ENCODE data around the gene ZBTB20.

GRCh38 chr3:114727373-114727772 lies 419.7 kb downstream of the ZBTB20 start:
- no peak for TF ChIP-seq SIN3A (IDR thresholded peaks at IDR 0.05; ENCODE audit: borderline replicate concordance, insufficient read depth, low read length)
- TF ChIP-seq, protein P1, sequence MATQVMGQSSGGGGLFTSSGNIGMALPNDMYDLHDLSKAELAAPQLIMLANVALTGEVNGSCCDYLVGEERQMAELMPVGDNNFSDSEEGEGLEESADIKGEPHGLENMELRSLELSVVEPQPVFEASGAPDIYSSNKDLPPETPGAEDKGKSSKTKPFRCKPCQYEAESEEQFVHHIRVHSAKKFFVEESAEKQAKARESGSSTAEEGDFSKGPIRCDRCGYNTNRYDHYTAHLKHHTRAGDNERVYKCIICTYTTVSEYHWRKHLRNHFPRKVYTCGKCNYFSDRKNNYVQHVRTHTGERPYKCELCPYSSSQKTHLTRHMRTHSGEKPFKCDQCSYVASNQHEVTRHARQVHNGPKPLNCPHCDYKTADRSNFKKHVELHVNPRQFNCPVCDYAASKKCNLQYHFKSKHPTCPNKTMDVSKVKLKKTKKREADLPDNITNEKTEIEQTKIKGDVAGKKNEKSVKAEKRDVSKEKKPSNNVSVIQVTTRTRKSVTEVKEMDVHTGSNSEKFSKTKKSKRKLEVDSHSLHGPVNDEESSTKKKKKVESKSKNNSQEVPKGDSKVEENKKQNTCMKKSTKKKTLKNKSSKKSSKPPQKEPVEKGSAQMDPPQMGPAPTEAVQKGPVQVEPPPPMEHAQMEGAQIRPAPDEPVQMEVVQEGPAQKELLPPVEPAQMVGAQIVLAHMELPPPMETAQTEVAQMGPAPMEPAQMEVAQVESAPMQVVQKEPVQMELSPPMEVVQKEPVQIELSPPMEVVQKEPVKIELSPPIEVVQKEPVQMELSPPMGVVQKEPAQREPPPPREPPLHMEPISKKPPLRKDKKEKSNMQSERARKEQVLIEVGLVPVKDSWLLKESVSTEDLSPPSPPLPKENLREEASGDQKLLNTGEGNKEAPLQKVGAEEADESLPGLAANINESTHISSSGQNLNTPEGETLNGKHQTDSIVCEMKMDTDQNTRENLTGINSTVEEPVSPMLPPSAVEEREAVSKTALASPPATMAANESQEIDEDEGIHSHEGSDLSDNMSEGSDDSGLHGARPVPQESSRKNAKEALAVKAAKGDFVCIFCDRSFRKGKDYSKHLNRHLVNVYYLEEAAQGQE (IDR thresholded peaks at IDR 0.05; ENCODE audit: insufficient read depth in 1 of 2, low read depth in 2 of 2, low read length in 2 of 2): no peak
